ENCODE measurements around the gene RASSF6. TPM values are rescaled to one million over a fixed set of nuclear protein-coding genes. Genes with fewer than 3 reads are reported as not detected.
A peak's percentile ranks its signal among the peaks of the same experiment; 100 is the strongest.

RASSF6 gene
- total RNA-seq, 4 donors from 2014 or later: 6.0 to 15.6 (median 13.5) TPM

DNA sequence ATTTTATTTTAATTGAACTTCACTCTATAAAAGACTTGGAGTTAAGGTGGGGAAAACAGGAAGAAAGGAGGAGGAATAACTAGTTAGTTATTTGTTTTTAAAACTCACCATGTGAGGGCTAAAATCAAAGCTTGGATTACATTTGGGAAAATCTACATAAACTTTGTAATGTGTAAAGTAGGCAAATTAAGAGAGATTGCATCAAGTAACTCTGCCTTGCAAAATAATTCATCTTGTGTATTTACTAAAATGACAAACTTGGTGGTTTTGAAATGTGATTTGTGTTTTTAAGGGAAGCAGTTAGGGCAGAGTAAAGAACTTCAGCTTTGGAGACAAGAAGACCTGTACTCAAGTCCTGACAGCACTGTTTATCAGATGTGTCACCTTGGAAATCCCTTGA is 43.3 kb upstream of the RASSF6 start:
- Histone ChIP-seq H3K36me3 (no peaks in the 10 kb centered on the region), H3K4me1 (no peaks in the 10 kb centered on the region), H3K9me3 (no peaks in the 10 kb centered on the region), H3K27me3 (no peaks in the 10 kb centered on the region), H3K4me3 (no peak overlapping the region), H3K27ac (no peak overlapping the region)
- no peak for DNase-seq (ENCODE audit: low spot score in 2 of 2)
- TF ChIP-seq EP300 (IDR thresholded peaks at IDR 0.05) (no peak), POLR2A (IDR thresholded peaks at IDR 0.05) (no peak), POLR2AphosphoS5 (IDR thresholded peaks at IDR 0.05) (no peak)
- TF ChIP-seq, protein P1, sequence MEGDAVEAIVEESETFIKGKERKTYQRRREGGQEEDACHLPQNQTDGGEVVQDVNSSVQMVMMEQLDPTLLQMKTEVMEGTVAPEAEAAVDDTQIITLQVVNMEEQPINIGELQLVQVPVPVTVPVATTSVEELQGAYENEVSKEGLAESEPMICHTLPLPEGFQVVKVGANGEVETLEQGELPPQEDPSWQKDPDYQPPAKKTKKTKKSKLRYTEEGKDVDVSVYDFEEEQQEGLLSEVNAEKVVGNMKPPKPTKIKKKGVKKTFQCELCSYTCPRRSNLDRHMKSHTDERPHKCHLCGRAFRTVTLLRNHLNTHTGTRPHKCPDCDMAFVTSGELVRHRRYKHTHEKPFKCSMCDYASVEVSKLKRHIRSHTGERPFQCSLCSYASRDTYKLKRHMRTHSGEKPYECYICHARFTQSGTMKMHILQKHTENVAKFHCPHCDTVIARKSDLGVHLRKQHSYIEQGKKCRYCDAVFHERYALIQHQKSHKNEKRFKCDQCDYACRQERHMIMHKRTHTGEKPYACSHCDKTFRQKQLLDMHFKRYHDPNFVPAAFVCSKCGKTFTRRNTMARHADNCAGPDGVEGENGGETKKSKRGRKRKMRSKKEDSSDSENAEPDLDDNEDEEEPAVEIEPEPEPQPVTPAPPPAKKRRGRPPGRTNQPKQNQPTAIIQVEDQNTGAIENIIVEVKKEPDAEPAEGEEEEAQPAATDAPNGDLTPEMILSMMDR (IDR thresholded peaks at IDR 0.05): no peak

DNA sequence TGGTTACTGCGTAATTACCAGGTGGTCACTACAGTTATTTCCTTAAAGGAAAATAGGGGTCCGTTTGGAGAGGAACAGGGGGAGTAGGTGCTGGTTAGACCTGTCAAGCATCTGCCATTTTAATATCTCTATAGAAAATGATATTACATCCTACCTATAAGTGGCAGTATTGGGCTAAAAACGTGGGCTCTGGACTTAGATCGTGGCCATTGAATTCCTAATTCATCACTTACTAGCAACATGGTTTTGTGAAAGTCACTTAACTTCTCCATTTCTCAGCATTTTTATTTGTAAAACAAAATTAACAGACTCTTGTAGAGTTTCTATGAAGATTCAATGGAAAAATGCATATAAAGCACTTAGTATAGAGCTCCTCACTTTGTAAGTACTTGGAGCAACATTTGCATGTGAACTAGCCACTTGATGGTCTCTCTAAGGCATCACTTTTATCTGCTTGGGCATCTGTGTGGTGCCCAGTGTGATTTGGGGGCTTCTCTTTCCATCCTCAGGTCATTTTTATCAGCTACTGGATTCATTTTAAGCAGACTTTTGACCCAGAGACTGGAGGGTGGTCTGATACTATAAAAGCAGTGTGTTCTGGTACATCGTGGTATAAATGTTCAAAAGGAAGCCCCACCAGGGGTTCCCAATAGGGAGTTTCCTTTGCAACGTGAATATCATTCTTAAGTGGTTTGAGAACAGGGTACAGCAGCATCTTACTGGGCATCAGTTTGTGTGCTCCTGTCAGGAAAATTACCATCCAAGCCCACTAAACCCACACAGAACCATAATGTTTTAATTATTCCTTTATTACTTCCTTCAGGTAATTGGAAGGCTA is 42.7 kb upstream of the RASSF6 start:
- WGBS: 29% methylated on average over 6 of the region's 6 CpGs
- H3K4me3 ChIP-seq: no peak overlapping the region
- no peak for DNase-seq (ENCODE audit: low spot score in 2 of 2)
- no peaks in the 10 kb centered on the region for H3K36me3 ChIP-seq
- no peaks in the 10 kb centered on the region for H3K9me3 ChIP-seq
- TF ChIP-seq EP300 (IDR thresholded peaks at IDR 0.05) (no peak), POLR2AphosphoS5 (IDR thresholded peaks at IDR 0.05) (no peak)
- TF ChIP-seq, protein P1 (IDR thresholded peaks at IDR 0.05): peak; percentile 28 to 39
- H3K4me1 ChIP-seq: no peaks in the 10 kb centered on the region
- H3K27me3 ChIP-seq: no peaks in the 10 kb centered on the region
- H3K27ac ChIP-seq: no peak overlapping the region

DNA sequence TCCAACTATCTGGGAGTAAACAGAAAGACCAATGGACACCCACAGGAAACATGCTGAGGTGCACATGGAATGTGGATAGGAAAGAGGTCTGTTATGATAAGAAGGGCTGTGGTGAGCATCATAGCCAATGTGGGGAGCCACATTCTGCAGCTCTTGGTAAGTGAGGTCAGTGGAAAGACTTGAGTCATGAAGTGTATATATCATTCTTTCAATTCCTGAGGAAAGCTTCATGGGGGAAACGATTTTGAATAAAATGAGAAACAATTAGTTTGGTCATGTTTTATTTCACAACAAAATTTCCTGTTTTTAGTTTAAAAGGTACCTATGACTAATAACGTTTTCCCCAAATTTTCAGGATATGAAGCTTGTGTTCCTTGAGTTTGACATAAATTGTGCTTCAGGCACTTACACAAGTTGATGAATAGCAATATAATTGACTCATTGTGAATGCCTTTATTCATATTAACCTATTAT is 41.4 kb upstream of the RASSF6 start:
- no peaks in the 10 kb centered on the region for H3K9me3 ChIP-seq
- no peak overlapping the region for H3K4me3 ChIP-seq
- WGBS: 44% methylated on average over 2 of the region's 2 CpGs
- no peak for DNase-seq (ENCODE audit: low spot score in 2 of 2)
- no peaks in the 10 kb centered on the region for H3K36me3 ChIP-seq
- H3K27me3 ChIP-seq: no peaks in the 10 kb centered on the region
- no peak overlapping the region for H3K27ac ChIP-seq
- TF ChIP-seq POLR2AphosphoS5 (IDR thresholded peaks at IDR 0.05): no peak
- TF ChIP-seq, protein P1 (IDR thresholded peaks at IDR 0.05): no peak
- no peak for TF ChIP-seq EP300 (IDR thresholded peaks at IDR 0.05)
- no peak for TF ChIP-seq POLR2A (IDR thresholded peaks at IDR 0.05)
- H3K4me1 ChIP-seq: no peaks in the 10 kb centered on the region

DNA sequence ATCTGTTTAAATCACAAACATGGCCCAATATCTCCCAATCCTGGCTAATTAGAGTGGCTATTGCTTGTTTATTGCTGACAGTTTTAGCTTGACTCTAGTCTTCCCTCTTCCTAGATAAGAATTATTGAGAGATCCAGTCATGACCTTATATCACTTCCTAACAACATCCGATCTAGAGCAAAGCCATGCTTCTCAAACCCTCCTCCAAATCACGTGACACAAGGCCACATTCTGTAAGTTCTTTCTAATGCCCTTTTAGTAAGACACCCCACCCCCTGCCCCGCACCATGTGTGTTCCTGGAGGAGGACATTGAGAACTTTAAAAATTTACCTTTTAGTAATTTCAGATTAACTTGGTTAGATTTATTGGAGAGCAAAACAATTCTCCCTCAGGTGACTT is 40.6 kb upstream of the RASSF6 start:
- no peak overlapping the region for H3K27ac ChIP-seq
- 84% methylated on average over 3 of the region's 3 CpGs for WGBS
- DNase-seq (ENCODE audit: low spot score in 2 of 2): no peak
- H3K27me3 ChIP-seq: no peaks in the 10 kb centered on the region
- no peaks in the 10 kb centered on the region for H3K9me3 ChIP-seq
- no peaks in the 10 kb centered on the region for H3K36me3 ChIP-seq
- TF ChIP-seq, protein P1 (IDR thresholded peaks at IDR 0.05): no peak
- TF ChIP-seq POLR2AphosphoS5 (IDR thresholded peaks at IDR 0.05) (no peak), EP300 (IDR thresholded peaks at IDR 0.05) (no peak), POLR2A (IDR thresholded peaks at IDR 0.05) (no peak)
- no peaks in the 10 kb centered on the region for H3K4me1 ChIP-seq
- H3K4me3 ChIP-seq: no peak overlapping the region

DNA sequence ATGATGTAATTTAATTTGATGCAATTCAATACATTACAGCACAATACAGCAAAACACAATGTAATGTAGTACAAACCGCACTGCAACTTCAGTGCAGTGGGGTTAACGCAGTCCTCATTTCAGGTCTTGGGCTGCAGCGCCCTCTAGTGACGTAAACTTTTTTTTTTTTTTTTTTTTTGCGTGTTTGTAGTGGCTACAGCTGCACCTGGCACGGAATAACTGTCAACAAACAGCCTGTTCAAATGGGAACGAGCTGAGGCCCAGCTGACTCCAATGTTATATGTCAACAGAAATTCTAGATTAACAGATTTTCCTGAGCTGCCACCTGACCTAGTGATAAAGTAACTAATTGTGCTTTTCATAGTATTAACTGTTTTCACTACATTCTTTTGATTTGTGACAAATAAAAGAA is 33.5 kb upstream of the RASSF6 start:
- Histone ChIP-seq H3K36me3 (no peaks in the 10 kb centered on the region), H3K4me3 (no peak overlapping the region), H3K9me3 (no peaks in the 10 kb centered on the region), H3K27me3 (no peaks in the 10 kb centered on the region), H3K27ac (no peak overlapping the region), H3K4me1 (peaks cover 11% of the 10 kb centered on the region)
- WGBS: under 1% methylated on average over 7 of the region's 7 CpGs
- no peak for DNase-seq (ENCODE audit: low spot score in 2 of 2)
- TF ChIP-seq EP300 (IDR thresholded peaks at IDR 0.05) (no peak), POLR2AphosphoS5 (IDR thresholded peaks at IDR 0.05) (no peak)
- TF ChIP-seq, protein P1 (IDR thresholded peaks at IDR 0.05): peak in 1 of 2 donors; percentile 40
